ENCODE data around the gene PDE11A.

- TF ChIP-seq CTCF (conservative IDR thresholded peaks at IDR 0.05; ENCODE audit: low read depth in 2 of 2), result no peak
- no peak for TF ChIP-seq ZNF331 (CRISPR knock-in tag; IDR thresholded peaks at IDR 0.05; ENCODE audit: low read depth)
- no peak for TF ChIP-seq EZH2 (IDR thresholded peaks at IDR 0.05; ENCODE audit: low read depth, unreplicated experiment)
- no peak for TF ChIP-seq POLR2AphosphoS5 (IDR thresholded peaks at IDR 0.05; ENCODE audit: low read depth)
- TF ChIP-seq EZH2phosphoT487 (IDR thresholded peaks at IDR 0.05; ENCODE audit: unreplicated experiment), result no peak
- TF ChIP-seq CREB1 (CRISPR knock-in tag; IDR thresholded peaks at IDR 0.05; ENCODE audit: low read depth), result no peak
- no peak for TF ChIP-seq ZNF114 (CRISPR knock-in tag; IDR thresholded peaks at IDR 0.05)
- TF ChIP-seq REST (IDR thresholded peaks at IDR 0.05; ENCODE audit: unreplicated experiment), result no peak
- no peak for TF ChIP-seq ZNF462 (CRISPR knock-in tag; IDR thresholded peaks at IDR 0.05)
- TF ChIP-seq JUNB (IDR thresholded peaks at IDR 0.05; ENCODE audit: unreplicated experiment), result no peak
- TF ChIP-seq NANOG (IDR thresholded peaks at IDR 0.05; ENCODE audit: borderline replicate concordance), result no peak
- TF ChIP-seq STAT1 (IDR thresholded peaks at IDR 0.05; ENCODE audit: unreplicated experiment), result no peak
- no peak for TF ChIP-seq ETS1 (IDR thresholded peaks at IDR 0.05)
Observed at GRCh38 chr2:177939211-177939610, 133.4 kb downstream of the PDE11A start.
